Fibroblast of the aortic adventitia (primary cell): ENCODE results near the gene ATG4B. TPM values are rescaled to one million over a fixed set of nuclear protein-coding genes. Genes with fewer than 3 reads are reported as not detected.

Experiments used
- DNase-seq: peaks from one replicate; pipeline ENCODE4 v3.0.0-alpha.2; 2010; ENCODE audit warnings: low read depth
- H3K4me3 ChIP-seq: 2 replicates; pipeline ENCODE4 v1.5.1; 2011; ENCODE audit warnings: low read depth, mild to moderate bottlenecking, control low read depth, low read length, moderate library complexity
- CTCF ChIP-seq: IDR thresholded peaks from 2 replicates; pipeline ENCODE4 v1.5.1; 2011; ENCODE audit warnings: mild to moderate bottlenecking, low read length, control low read depth, inconsistent platforms; ENCODE audit not compliant: insufficient read depth
- total RNA-seq: library from RNA; depleted of rRNA; stranded (reverse); fragments of >200 nt; gene quantifications from 2 replicates; pipeline ENCODE4 v1.2.3, GENCODE V29; 2012; ENCODE audit warnings: low replicate concordance

ATG4B gene
- total RNA-seq, 1 donor: 52.0 TPM

DNA sequence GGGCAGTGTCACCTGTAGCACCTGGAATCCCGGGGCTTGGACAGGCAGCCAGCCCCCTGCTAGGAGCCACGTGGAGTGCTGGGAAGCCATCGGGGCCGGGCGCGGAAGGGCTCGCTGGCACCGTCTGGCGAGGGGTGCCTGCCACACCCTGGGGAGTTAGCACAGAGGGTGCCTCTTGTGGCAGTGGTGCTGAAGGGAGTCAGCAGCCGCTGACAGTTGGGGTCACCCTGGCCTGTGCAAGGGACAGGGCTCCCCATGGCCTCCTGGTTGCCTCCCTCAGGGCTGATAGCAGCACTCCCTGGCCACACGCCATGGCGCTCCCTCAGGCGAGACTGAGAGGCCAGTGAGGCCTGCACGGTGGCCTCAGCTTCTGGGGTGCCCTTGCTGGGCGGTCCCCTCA, 83.1 kb downstream of the ATG4B start:
- no peak for TF ChIP-seq CTCF
- no peak for DNase-seq
- no peak overlapping the region for H3K4me3 ChIP-seq

DNA sequence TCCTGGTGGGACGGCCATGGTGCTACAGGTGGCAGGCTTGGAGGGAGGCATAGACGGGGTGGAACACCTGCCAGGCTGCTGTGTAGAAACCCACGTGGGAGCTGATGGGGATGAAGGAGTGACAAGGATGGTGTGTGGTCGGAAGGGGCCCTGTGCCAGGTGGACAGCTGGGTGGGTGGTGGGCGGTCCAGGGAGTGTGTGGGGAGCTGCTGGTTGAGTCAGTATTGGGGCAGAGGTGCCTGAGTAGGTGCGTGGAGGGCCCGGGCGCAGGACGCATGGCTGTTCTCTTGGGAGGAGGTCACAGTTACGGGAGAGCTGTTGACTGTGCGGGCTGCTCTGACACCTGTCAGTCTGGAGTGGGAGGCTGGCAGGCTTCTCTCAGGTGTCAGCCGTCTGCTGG, 84.4 kb downstream of the ATG4B start:
- no peak for TF ChIP-seq CTCF
- DNase-seq: no peak
- H3K4me3 ChIP-seq: no peak overlapping the region

GRCh38 chr2:241722896-241723454, 85.5 kb downstream of the ATG4B start:
- TF ChIP-seq CTCF: no peak
- DNase-seq: no peak

More at GRCh38 chr2:241722896-241723454, 85.5 kb downstream of the ATG4B start:
- no peak overlapping the region for H3K4me3 ChIP-seq

Other genes with a start within 250 kb of the ATG4B start
- 143 TPM in 2 replicates for gene STK25, start 129.1 kb upstream of the ATG4B start, total RNA-seq
- 15.3 and 21.4 TPM in 2 replicates for gene BOK, start 78.9 kb upstream of the ATG4B start, total RNA-seq
- 26.4 and 27.0 TPM in 2 replicates for gene THAP4, start 535 bp upstream of the ATG4B start, total RNA-seq
- gene DTYMK, start 49.1 kb downstream of the ATG4B start, total RNA-seq: 12.8 and 41.8 TPM in 2 replicates
- gene ING5, start 64.3 kb downstream of the ATG4B start, total RNA-seq: 14.6 and 29.2 TPM in 2 replicates
- 9.3 and 44.1 TPM in 2 replicates for gene D2HGDH, start 96.9 kb downstream of the ATG4B start, total RNA-seq
- 0.25 TPM in 1 of 2 replicates, not detected in the other for gene GAL3ST2, start 139.1 kb downstream of the ATG4B start, total RNA-seq
- not detected in 2 replicates for gene NEU4, start 171.5 kb downstream of the ATG4B start, total RNA-seq
- not detected in 2 replicates for gene PDCD1, start 221.2 kb downstream of the ATG4B start, total RNA-seq
- gene RTP5, start 232.0 kb downstream of the ATG4B start, total RNA-seq: not detected in 2 replicates